ENCODE measurements around the gene HDAC6. TPM values are rescaled to one million over a fixed set of nuclear protein-coding genes. Genes with fewer than 3 reads are reported as not detected.

Gene HDAC6
- total and polyA plus RNA-seq, 8 donors, result 20.9 to 356 (median 67.3) TPM

- TF ChIP-seq POLR2AphosphoS5 (IDR thresholded peaks at IDR 0.05) (no peak), CTCF (IDR thresholded peaks at IDR 0.05) (no peak), POLR2A (IDR thresholded peaks at IDR 0.05) (no peak), EP300 (IDR thresholded peaks at IDR 0.05) (no peak)
- intact Hi-C loops (cut with DNase I; ENCODE audit: low total_unique reads), result no loop called here
- no peak for DNase-seq
- H3K4me1 ChIP-seq, result peaks cover 0 to 18% (median 6%) of the 10 kb centered on the region in 4 donors
- H3K27ac ChIP-seq, result no peak overlapping the region
- no peaks in the 10 kb centered on the region for H3K36me3 ChIP-seq
- 32 to 52% (median 48%) methylated on average over 9 of the region's 9 CpGs for WGBS, 5 donors
- H3K27me3 ChIP-seq, result peaks cover 6 to 57% (median 56%) of the 10 kb centered on the region in 3 donors
- H3K4me3 ChIP-seq, result no peak overlapping the region
- H3K9me3 ChIP-seq, result peaks cover 0 to 14% (median 0%) of the 10 kb centered on the region in 4 donors
Observed at GRCh38 chrX:48833542-48834138, 31.8 kb downstream of the HDAC6 start.

GRCh38 chrX:48834383-48834709 is 32.5 kb downstream of the HDAC6 start:
- DNase-seq, result no peak
- intact Hi-C loops (cut with DNase I; ENCODE audit: low total_unique reads), result no loop called here
- Histone ChIP-seq H3K36me3 (no peaks in the 10 kb centered on the region), H3K9me3 (peaks cover 0 to 14% (median 0%) of the 10 kb centered on the region in 4 donors), H3K4me3 (no peak overlapping the region), H3K4me1 (peaks cover 0 to 18% (median 6%) of the 10 kb centered on the region in 4 donors), H3K27me3 (peaks cover 6 to 57% (median 51%) of the 10 kb centered on the region in 3 donors), H3K27ac (no peak overlapping the region)
- TF ChIP-seq CTCF (IDR thresholded peaks at IDR 0.05) (no peak), POLR2A (IDR thresholded peaks at IDR 0.05) (no peak), EP300 (IDR thresholded peaks at IDR 0.05) (no peak), POLR2AphosphoS5 (IDR thresholded peaks at IDR 0.05) (no peak)
- 6 to 43% (median 19%) methylated on average over 5 to 7 of the region's 7 CpGs for WGBS, 5 donors

- 14 to 50% (median 43%) methylated on average over 9 to 33 of the region's 35 CpGs for WGBS, 5 donors
- peaks cover 0 to 14% (median 0%) of the 10 kb centered on the region in 4 donors for H3K9me3 ChIP-seq
- peaks cover 0 to 18% (median 6%) of the 10 kb centered on the region in 4 donors for H3K4me1 ChIP-seq
- H3K36me3 ChIP-seq, result no peaks in the 10 kb centered on the region
- H3K4me3 ChIP-seq, result peak within 1 kb of the TSS; percentile 21 to 42 (median 30)
- peak in 1 of 2 donors; percentile 67 for DNase-seq
- no peak for TF ChIP-seq POLR2A (IDR thresholded peaks at IDR 0.05)
- peaks cover 6 to 51% (median 45%) of the 10 kb centered on the region in 3 donors for H3K27me3 ChIP-seq
- intact Hi-C loops (cut with DNase I; ENCODE audit: low total_unique reads), result no loop called here
- H3K27ac ChIP-seq, result no peak within 1 kb of the TSS
Observed at GRCh38 chrX:48835524-48836329, 33.9 kb downstream of the HDAC6 start, which contains the start of gene PCSK1N. Gene PCSK1N, minus strand, starts transcription at chrX:48835610. Its CDS starts 78 bp downstream, at chrX:48835532.

- 82 to 87% (median 85%) methylated on average over 10 of the region's 10 CpGs for WGBS, 5 donors
Observed at GRCh38 chrX:48839686-48840085, 37.8 kb downstream of the HDAC6 start.

More at GRCh38 chrX:48839686-48840085, 37.8 kb downstream of the HDAC6 start:
- DNase-seq, result no peak
- no peak overlapping the region for H3K4me3 ChIP-seq
- H3K9me3 ChIP-seq, result no peaks in the 10 kb centered on the region
- H3K4me1 ChIP-seq, result peaks cover 0 to 9% (median 6%) of the 10 kb centered on the region in 4 donors
- no peak overlapping the region for H3K27ac ChIP-seq
- peaks cover 0 to 15% (median 13%) of the 10 kb centered on the region in 3 donors for H3K27me3 ChIP-seq
- no peak for TF ChIP-seq EP300 (IDR thresholded peaks at IDR 0.05)
- TF ChIP-seq POLR2A (IDR thresholded peaks at IDR 0.05), result no peak
- no peak for TF ChIP-seq POLR2AphosphoS5 (IDR thresholded peaks at IDR 0.05)
- no peak for TF ChIP-seq CTCF (IDR thresholded peaks at IDR 0.05)
- no peaks in the 10 kb centered on the region for H3K36me3 ChIP-seq
- intact Hi-C loops (cut with DNase I; ENCODE audit: low total_unique reads), result no loop called here
